ENCODE measurements around the gene CNIH3.

DNA sequence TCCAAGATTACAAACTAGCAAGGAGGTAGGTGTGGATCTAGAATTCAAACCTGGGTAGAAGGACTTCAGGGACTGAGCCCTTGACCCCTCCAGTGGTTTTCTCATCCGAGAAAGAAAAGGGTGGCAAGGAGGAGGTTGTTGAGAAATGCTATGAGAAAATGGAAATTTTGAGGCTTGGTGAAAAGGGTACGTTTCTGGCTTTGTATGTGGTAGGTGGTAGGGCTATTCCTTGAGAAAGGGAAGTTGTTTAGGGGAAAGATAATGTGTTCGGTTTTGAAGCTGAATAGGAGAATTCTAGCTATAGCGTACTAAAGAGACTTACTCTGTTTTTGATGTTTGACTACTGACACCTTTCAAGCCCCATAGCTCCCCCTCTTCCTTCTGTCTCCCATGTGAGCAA, 133.8 kb downstream of the CNIH3 start:
- TF ChIP-seq, protein P1, sequence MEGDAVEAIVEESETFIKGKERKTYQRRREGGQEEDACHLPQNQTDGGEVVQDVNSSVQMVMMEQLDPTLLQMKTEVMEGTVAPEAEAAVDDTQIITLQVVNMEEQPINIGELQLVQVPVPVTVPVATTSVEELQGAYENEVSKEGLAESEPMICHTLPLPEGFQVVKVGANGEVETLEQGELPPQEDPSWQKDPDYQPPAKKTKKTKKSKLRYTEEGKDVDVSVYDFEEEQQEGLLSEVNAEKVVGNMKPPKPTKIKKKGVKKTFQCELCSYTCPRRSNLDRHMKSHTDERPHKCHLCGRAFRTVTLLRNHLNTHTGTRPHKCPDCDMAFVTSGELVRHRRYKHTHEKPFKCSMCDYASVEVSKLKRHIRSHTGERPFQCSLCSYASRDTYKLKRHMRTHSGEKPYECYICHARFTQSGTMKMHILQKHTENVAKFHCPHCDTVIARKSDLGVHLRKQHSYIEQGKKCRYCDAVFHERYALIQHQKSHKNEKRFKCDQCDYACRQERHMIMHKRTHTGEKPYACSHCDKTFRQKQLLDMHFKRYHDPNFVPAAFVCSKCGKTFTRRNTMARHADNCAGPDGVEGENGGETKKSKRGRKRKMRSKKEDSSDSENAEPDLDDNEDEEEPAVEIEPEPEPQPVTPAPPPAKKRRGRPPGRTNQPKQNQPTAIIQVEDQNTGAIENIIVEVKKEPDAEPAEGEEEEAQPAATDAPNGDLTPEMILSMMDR (IDR thresholded peaks at IDR 0.05): no peak
- TF ChIP-seq SIN3A (IDR thresholded peaks at IDR 0.05; ENCODE audit: borderline replicate concordance, insufficient read depth, low read depth, low read length): no peak
